GM10266 (cell line): Measurements from ENCODE around the gene DUXA.
"Not testable (repeated sequence)": the region's sequence is repeated elsewhere in the genome, so short reads cannot be mapped to it uniquely, and the experiment has no call there.

Experiments used
- DNase-seq: peaks from one replicate; pipeline ENCODE4 v3.0.0; 2012; ENCODE audit errors: extremely low spot score
- TF ChIP-seq, protein P1 (sequence below): IDR thresholded peaks from 2 replicates; pipeline ENCODE4 v1.5.1; 2012; ENCODE audit warnings: mild to moderate bottlenecking, low read depth; ENCODE audit not compliant: control insufficient read depth, insufficient read depth; ENCODE audit errors: missing control alignments

The DUXA gene

DNA sequence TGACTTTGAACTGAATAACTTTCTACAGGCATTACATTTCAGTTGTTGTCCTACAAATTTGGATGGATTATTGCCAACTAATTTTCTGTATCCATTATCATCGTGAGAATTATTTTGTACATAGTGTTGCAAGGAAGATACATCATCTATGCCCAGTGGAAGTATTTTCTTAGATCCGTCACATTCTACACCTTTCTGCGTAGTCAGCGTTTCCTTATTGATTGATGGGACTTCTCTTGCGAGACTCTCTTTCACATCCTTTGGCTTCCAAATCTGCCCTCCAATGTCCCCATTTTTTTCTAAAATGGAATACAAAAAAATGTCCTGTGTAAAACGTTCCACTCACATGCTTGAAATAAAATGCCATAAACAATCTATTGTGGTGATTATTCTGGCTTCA is 31.5 kb downstream of the DUXA start:
- no peak for DNase-seq

DNA sequence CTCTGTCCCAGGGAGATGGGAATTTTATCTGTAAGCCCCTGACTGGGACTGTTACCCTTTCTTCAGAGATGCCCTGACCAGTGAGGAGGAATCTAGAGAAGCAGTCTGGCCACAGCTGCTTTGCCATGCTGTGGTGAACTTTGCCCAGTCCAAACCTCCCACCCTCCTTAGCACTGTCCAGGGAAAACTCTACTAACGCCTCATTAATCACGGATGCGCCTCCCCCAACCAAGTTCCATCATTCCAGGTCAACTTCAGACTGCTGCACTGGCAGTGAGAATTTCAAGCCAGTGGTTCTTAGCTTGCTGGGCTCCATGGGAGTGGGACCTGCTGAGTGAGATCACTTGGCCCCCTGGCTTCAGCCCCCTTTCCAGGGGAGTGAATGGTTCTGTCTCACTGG is 39.9 kb downstream of the DUXA start:
- DNase-seq, result not testable (repeated sequence)

More for the DNA sequence above, 31.5 kb downstream of the DUXA start:
- TF ChIP-seq, protein P1, sequence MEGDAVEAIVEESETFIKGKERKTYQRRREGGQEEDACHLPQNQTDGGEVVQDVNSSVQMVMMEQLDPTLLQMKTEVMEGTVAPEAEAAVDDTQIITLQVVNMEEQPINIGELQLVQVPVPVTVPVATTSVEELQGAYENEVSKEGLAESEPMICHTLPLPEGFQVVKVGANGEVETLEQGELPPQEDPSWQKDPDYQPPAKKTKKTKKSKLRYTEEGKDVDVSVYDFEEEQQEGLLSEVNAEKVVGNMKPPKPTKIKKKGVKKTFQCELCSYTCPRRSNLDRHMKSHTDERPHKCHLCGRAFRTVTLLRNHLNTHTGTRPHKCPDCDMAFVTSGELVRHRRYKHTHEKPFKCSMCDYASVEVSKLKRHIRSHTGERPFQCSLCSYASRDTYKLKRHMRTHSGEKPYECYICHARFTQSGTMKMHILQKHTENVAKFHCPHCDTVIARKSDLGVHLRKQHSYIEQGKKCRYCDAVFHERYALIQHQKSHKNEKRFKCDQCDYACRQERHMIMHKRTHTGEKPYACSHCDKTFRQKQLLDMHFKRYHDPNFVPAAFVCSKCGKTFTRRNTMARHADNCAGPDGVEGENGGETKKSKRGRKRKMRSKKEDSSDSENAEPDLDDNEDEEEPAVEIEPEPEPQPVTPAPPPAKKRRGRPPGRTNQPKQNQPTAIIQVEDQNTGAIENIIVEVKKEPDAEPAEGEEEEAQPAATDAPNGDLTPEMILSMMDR, result no peak

DNA sequence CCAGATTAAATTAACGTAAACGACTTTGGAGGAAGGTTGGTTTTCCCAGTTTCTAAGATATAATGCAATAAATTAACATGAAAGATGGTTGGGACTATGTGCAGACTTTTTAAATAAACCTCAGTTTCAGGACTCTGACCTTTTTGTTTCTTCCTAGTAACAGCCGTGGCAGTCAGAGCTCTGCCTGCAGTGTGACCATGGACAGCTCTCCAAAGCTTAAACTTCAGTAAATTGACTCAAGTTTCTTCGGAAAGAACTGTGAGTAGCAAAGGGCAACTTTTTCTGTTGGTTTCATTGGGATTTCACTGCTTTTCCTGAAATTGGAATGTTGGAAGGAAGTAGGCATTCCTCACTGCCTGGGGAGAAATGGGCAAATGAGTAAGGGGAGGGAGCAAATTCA is 43.4 kb downstream of the DUXA start:
- TF ChIP-seq, protein P1, result no peak
- DNase-seq, result no peak

DNA sequence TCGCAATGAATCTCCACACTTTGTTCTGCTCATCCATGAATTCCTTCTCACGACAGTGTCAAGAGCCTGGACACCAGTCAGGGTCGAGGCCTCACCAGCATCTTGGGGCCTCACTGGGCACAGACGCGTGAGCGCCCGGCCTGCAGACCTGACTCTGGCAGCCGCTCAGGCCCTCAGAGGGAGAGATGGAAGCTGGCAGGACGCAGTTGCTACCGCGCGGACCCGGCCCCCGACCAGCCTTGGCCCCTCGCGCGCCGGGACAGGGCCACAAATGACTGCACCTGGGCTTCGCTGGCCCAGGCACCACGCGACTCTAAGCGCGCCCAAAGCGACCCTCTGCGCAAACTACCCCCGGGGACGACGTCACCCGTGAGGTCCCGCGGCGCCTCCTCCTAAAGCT is 48.4 kb downstream of the DUXA start:
- TF ChIP-seq, protein P1, result no peak
- no peak for DNase-seq

DNA sequence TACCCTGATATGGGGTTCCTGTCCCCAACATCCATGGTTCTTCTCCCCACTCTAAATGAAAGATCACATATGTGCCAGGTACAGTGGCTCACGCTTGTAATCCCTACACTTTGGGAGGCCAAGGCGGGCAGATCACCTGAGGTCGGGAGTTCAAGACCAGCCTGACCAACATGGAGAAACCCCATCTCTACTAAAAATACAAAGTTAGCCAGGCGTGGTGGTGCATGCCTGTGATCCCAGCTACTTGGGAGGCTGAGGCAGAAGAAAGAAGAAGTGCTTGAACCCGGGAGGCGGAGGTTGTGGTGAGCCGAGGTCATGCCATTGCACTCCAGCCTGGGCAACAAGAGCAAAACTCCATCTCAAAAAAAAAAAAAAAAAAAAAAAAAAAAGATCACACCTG is 53.8 kb downstream of the DUXA start:
- not testable (repeated sequence) for DNase-seq

DNA sequence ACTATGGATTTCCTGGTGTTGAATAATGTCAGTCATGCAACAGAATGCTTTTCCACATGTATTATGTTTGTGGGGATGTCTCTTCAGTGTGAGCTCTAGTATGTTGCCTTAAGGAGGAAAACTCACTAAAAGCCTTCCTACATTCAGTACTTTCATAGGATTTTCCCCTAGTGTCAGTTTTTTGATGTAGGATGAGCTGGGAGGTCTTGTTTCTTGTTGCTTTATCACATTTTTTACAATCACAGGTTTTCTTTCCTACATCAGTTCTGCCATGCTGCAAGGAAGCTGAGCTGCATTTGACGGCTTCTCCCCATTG is 56.0 kb downstream of the DUXA start:
- DNase-seq, result no peak
- TF ChIP-seq, protein P1, result no peak

DNA sequence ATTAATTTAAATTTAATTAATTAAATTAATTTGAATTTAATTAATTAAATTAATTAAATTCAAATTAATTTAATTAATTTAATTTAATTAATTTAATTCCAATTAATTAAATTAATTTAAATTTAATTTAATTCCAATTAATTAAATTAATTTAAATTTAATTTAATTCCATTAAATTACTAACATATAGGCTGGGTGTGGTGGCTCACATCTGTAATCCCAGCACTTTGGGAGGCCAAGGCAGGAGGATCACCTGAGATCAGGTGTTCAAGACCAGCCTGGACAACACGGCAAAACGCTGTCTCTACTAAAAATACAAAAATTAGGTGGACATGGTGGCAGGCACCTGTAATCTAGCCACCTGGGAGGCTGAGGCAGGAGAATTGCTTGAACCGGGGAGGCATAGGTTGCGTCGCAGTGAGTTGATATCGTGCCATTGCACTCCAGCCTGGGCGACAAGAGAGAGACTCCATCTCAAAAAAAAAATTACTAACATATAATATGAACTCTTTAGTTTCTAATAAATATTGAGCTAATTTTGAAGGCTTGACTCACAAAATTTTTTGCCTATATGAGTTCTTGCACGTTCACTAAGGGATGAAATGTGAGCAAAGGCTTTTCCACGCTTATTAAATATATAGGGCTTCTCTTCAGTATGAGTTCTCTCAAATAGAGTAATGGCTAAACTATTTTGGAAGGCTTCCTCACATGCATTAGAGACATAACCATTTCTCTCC is 56.5 kb downstream of the DUXA start:
- TF ChIP-seq, protein P1, result no peak
- no peak for DNase-seq

DNA sequence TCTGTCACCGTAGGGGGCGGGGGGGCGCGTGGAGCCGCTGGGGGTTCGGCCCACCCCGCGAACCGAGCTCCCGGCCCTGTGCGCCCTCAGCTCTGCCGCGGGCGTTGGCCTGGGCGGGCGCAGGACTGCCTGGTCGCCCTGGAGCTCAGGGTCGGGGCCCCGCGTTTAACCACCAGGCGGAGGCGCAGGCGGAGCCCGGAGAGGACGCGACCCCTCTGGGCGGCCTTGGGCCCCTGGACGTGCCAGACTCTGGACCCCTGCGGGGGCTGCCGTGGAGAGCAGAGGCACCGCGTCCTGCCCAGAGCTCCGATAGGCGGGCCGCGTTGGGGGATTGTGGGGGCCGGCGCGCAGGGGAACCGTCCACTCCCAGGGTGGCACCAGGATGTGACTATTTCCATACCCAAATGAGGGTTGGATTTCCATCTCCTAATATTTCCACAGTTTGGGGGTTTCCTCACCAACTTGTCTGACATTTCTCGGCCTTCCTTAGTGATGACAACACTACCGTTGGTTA is 60.5 kb downstream of the DUXA start:
- TF ChIP-seq, protein P1, result no peak
- DNase-seq, result no peak
